ENCODE measurements around the gene SLC39A11. TPM values are rescaled to one million over a fixed set of nuclear protein-coding genes. Genes with fewer than 3 reads are reported as not detected.

SLC39A11 gene
- polyA plus RNA-seq, 1 donor from 2014 or later: 8.0 TPM

DNA sequence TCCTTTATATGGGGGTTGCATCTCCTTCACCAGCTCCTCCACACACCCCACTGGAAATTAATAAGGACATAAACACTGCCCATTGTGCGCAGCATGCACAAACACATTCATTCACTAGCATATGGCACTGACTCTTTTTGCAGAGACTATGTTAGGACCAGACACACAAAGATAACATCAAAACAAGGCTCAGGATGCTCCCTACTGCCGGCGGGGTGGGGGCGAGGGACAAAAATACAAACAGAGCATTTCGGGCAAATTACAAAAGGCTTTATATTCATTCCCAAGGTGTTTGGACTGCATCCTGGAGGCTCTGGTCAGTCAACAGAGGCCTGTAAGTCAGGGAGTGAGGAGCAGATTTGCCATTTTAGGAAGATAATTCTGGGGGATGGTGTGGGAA is 299.7 kb downstream of the SLC39A11 start:
- no peaks in the 10 kb centered on the region for H3K27me3 ChIP-seq (ENCODE audit: insufficient read depth, low read depth, low read length)
- no peaks in the 10 kb centered on the region for H3K79me2 ChIP-seq (replicated peaks; ENCODE audit: insufficient read depth, low read length)
- no peaks in the 10 kb centered on the region for H4K20me1 ChIP-seq (ENCODE audit: insufficient read depth)
- no peak overlapping the region for H3K4me2 ChIP-seq (ENCODE audit: low read length)
- H3K27ac ChIP-seq (ENCODE audit: low read length): no peak overlapping the region
- no peaks in the 10 kb centered on the region for H3K9me3 ChIP-seq (ENCODE audit: low read length)
- H3K4me3 ChIP-seq (ENCODE audit: low read length): no peak overlapping the region
- TF ChIP-seq, protein P1, sequence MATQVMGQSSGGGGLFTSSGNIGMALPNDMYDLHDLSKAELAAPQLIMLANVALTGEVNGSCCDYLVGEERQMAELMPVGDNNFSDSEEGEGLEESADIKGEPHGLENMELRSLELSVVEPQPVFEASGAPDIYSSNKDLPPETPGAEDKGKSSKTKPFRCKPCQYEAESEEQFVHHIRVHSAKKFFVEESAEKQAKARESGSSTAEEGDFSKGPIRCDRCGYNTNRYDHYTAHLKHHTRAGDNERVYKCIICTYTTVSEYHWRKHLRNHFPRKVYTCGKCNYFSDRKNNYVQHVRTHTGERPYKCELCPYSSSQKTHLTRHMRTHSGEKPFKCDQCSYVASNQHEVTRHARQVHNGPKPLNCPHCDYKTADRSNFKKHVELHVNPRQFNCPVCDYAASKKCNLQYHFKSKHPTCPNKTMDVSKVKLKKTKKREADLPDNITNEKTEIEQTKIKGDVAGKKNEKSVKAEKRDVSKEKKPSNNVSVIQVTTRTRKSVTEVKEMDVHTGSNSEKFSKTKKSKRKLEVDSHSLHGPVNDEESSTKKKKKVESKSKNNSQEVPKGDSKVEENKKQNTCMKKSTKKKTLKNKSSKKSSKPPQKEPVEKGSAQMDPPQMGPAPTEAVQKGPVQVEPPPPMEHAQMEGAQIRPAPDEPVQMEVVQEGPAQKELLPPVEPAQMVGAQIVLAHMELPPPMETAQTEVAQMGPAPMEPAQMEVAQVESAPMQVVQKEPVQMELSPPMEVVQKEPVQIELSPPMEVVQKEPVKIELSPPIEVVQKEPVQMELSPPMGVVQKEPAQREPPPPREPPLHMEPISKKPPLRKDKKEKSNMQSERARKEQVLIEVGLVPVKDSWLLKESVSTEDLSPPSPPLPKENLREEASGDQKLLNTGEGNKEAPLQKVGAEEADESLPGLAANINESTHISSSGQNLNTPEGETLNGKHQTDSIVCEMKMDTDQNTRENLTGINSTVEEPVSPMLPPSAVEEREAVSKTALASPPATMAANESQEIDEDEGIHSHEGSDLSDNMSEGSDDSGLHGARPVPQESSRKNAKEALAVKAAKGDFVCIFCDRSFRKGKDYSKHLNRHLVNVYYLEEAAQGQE (IDR thresholded peaks at IDR 0.05; ENCODE audit: borderline replicate concordance): no peak
- TF ChIP-seq TAF1 (IDR thresholded peaks at IDR 0.05; ENCODE audit: low read depth) (no peak), SMC3 (conservative IDR thresholded peaks at IDR 0.05; ENCODE audit: poor library complexity) (no peak), MXI1 (conservative IDR thresholded peaks at IDR 0.05; ENCODE audit: poor library complexity, severe bottlenecking) (no peak), EZH2 (IDR thresholded peaks at IDR 0.05; ENCODE audit: borderline replicate concordance, insufficient read depth, low read length, poor library complexity, severe bottlenecking) (no peak), EP300 (conservative IDR thresholded peaks at IDR 0.05; ENCODE audit: poor library complexity, severe bottlenecking) (no peak), POLR2AphosphoS5 (IDR thresholded peaks at IDR 0.05) (no peak), RAD21 (conservative IDR thresholded peaks at IDR 0.05) (no peak)
- TF ChIP-seq, protein P2, sequence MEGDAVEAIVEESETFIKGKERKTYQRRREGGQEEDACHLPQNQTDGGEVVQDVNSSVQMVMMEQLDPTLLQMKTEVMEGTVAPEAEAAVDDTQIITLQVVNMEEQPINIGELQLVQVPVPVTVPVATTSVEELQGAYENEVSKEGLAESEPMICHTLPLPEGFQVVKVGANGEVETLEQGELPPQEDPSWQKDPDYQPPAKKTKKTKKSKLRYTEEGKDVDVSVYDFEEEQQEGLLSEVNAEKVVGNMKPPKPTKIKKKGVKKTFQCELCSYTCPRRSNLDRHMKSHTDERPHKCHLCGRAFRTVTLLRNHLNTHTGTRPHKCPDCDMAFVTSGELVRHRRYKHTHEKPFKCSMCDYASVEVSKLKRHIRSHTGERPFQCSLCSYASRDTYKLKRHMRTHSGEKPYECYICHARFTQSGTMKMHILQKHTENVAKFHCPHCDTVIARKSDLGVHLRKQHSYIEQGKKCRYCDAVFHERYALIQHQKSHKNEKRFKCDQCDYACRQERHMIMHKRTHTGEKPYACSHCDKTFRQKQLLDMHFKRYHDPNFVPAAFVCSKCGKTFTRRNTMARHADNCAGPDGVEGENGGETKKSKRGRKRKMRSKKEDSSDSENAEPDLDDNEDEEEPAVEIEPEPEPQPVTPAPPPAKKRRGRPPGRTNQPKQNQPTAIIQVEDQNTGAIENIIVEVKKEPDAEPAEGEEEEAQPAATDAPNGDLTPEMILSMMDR (IDR thresholded peaks at IDR 0.05; ENCODE audit: poor library complexity, severe bottlenecking): no peak
- no peaks in the 10 kb centered on the region for H3K36me3 ChIP-seq (ENCODE audit: insufficient read depth, low read length)
- H2AFZ ChIP-seq (ENCODE audit: low read depth, low read length): no peak overlapping the region
- H3K9me2 ChIP-seq (ENCODE audit: insufficient read depth, low read length): no peaks in the 10 kb centered on the region
- H3K9ac ChIP-seq (ENCODE audit: low read length): no peak overlapping the region
- no peaks in the 10 kb centered on the region for H3F3A ChIP-seq (ENCODE audit: insufficient read depth, low read length, poor library complexity, severe bottlenecking)

DNA sequence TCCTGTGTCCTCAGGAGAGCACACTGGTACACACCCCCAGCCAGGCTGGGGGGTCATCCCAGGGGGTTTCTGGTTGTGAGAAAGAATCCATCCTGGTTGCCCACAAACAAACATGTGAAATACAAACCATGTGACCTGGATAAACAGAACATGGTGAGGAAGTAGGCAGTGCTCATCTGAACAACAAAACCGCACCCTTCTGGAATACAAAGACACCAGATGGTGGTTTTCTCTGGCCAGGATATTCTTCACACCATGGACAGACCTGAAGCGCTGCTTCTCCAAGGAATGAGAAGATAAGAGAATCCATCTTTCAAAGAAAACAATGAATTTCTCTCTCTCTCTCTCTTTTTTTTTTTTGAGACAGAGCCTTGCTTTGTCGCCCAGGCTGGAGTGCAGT is 302.3 kb downstream of the SLC39A11 start:
- Histone ChIP-seq H3K36me3 (ENCODE audit: insufficient read depth, low read length) (no peaks in the 10 kb centered on the region), H2AFZ (ENCODE audit: low read depth, low read length) (no peak overlapping the region), H3K9me2 (ENCODE audit: insufficient read depth, low read length) (no peaks in the 10 kb centered on the region), H3K4me2 (ENCODE audit: low read length) (no peak overlapping the region), H3F3A (ENCODE audit: insufficient read depth, low read length, poor library complexity, severe bottlenecking) (no peaks in the 10 kb centered on the region), H3K9ac (ENCODE audit: low read length) (no peak overlapping the region), H3K9me3 (ENCODE audit: low read length) (no peaks in the 10 kb centered on the region), H3K27me3 (ENCODE audit: insufficient read depth, low read depth, low read length) (no peaks in the 10 kb centered on the region), H4K20me1 (ENCODE audit: insufficient read depth) (no peaks in the 10 kb centered on the region), H3K27ac (ENCODE audit: low read length) (no peak overlapping the region), H3K79me2 (replicated peaks; ENCODE audit: insufficient read depth, low read length) (no peaks in the 10 kb centered on the region), H3K4me3 (ENCODE audit: low read length) (no peak overlapping the region)
- no peak for TF ChIP-seq RAD21 (conservative IDR thresholded peaks at IDR 0.05)
- TF ChIP-seq SMC3 (conservative IDR thresholded peaks at IDR 0.05; ENCODE audit: poor library complexity): no peak
- no peak for TF ChIP-seq TAF1 (IDR thresholded peaks at IDR 0.05; ENCODE audit: low read depth)
- no peak for TF ChIP-seq EP300 (conservative IDR thresholded peaks at IDR 0.05; ENCODE audit: poor library complexity, severe bottlenecking)
- TF ChIP-seq, protein P2 (IDR thresholded peaks at IDR 0.05; ENCODE audit: poor library complexity, severe bottlenecking): no peak
- no peak for TF ChIP-seq MXI1 (conservative IDR thresholded peaks at IDR 0.05; ENCODE audit: poor library complexity, severe bottlenecking)
- no peak for TF ChIP-seq POLR2AphosphoS5 (IDR thresholded peaks at IDR 0.05)
- TF ChIP-seq, protein P1 (IDR thresholded peaks at IDR 0.05; ENCODE audit: borderline replicate concordance): no peak
- no peak for TF ChIP-seq EZH2 (IDR thresholded peaks at IDR 0.05; ENCODE audit: borderline replicate concordance, insufficient read depth, low read length, poor library complexity, severe bottlenecking)
